Measurements from ENCODE around the gene LIMCH1. TPM values are rescaled to one million over a fixed set of nuclear protein-coding genes. Genes with fewer than 3 reads are reported as not detected.

The LIMCH1 gene
- total RNA-seq, 1 experiment from 2014 or later, result 3.3 TPM

DNA sequence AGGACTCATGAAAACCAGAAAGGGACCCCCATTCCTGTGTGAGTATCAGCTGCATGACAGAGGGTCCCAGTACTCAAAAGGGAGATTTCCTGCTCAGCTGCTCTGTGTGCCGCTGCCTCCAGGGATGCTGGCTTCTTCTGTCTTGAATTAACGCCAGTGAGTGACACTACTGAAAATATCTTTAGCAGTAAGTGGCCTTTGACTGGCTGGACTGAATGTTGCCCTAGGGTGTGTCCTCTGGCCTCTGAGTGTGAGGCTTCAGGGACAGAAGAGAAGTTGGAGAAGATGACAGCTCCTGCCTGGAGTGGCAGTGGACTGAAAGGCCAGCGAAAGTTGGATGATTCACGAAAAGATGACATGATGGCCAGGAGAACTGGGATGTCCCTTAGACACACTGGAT is 95.4 kb downstream of the LIMCH1 start:
- Histone ChIP-seq H3K4me2 (ENCODE audit: insufficient read depth, insufficient read length, low read length) (no peak overlapping the region), H4K91ac (ENCODE audit: insufficient read length, low read depth, low read length) (no peak overlapping the region), H3K79me1 (ENCODE audit: insufficient read depth, low read depth, low read length, poor library complexity, severe bottlenecking) (no peaks in the 10 kb centered on the region), H2BK20ac (ENCODE audit: low read depth, low read length, poor library complexity, severe bottlenecking) (no peak overlapping the region), H3K9me3 (ENCODE audit: control insufficient read depth, low read depth, low read length) (no peaks in the 10 kb centered on the region), H3K23ac (ENCODE audit: insufficient read length, low read depth, low read length) (no peak overlapping the region), H2AK5ac (ENCODE audit: insufficient read length, low read length) (no peak overlapping the region), H3K23me2 (ENCODE audit: insufficient read length, low read depth, low read length, poor library complexity, severe bottlenecking) (no peaks in the 10 kb centered on the region), H3K14ac (ENCODE audit: insufficient read depth, low read length) (no peak overlapping the region), H2BK120ac (ENCODE audit: low read depth, low read length, poor library complexity, severe bottlenecking) (no peak overlapping the region), H3K27me3 (ENCODE audit: insufficient read depth, low read length) (no peaks in the 10 kb centered on the region), H3K79me2 (ENCODE audit: insufficient read depth, low read length) (no peaks in the 10 kb centered on the region), H4K5ac (ENCODE audit: insufficient read length, low read depth, low read length) (no peak overlapping the region), H2AFZ (ENCODE audit: low read length) (no peak overlapping the region), H2BK12ac (ENCODE audit: insufficient read length, low read depth, low read length) (no peak overlapping the region), H3T11ph (ENCODE audit: low read length) (no peak overlapping the region), H3K4me1 (ENCODE audit: insufficient read depth, low read length) (no peaks in the 10 kb centered on the region), H2BK15ac (ENCODE audit: low read depth, low read length) (no peak overlapping the region), H3K4ac (ENCODE audit: low read depth, low read length) (no peak overlapping the region), H4K20me1 (ENCODE audit: control insufficient read depth, insufficient read depth, insufficient read length) (no peaks in the 10 kb centered on the region), H3K9ac (ENCODE audit: extremely low read depth, insufficient read length, low read length) (no peak overlapping the region), H3K27ac (ENCODE audit: insufficient read length, low read depth, low read length) (no peak overlapping the region), H2BK5ac (ENCODE audit: insufficient read length, low read length) (no peak overlapping the region), H4K8ac (replicated peaks; ENCODE audit: insufficient read length, low read depth, low read length) (no peak overlapping the region), H3K18ac (ENCODE audit: insufficient read length, low read depth, low read length) (no peak overlapping the region), H3K56ac (ENCODE audit: insufficient read length, low read depth, low read length) (no peak overlapping the region)
- DNase-seq, result no peak
- Mint-ChIP-seq H3K27ac (no peak overlapping the region), H3K4me3 (no peak overlapping the region), H3K9me3 (no peaks in the 10 kb centered on the region), H3K36me3 (ENCODE audit: insufficient read depth in 1 of 3, low read depth in 3 of 3) (no peaks in the 10 kb centered on the region), H3K27me3 (ENCODE audit: low read depth) (peaks cover 3% of the 10 kb centered on the region), H3K4me1 (peaks cover 4 to 7% of the 10 kb centered on the region in 2 experiments)
- TF ChIP-seq, protein P1, sequence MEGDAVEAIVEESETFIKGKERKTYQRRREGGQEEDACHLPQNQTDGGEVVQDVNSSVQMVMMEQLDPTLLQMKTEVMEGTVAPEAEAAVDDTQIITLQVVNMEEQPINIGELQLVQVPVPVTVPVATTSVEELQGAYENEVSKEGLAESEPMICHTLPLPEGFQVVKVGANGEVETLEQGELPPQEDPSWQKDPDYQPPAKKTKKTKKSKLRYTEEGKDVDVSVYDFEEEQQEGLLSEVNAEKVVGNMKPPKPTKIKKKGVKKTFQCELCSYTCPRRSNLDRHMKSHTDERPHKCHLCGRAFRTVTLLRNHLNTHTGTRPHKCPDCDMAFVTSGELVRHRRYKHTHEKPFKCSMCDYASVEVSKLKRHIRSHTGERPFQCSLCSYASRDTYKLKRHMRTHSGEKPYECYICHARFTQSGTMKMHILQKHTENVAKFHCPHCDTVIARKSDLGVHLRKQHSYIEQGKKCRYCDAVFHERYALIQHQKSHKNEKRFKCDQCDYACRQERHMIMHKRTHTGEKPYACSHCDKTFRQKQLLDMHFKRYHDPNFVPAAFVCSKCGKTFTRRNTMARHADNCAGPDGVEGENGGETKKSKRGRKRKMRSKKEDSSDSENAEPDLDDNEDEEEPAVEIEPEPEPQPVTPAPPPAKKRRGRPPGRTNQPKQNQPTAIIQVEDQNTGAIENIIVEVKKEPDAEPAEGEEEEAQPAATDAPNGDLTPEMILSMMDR (conservative IDR thresholded peaks at IDR 0.05), result no peak
- WGBS (ENCODE audit: extremely low coverage, insufficient read length, low lambda C conversion rate), result no CpG with 5 or more reads among the region's 4 CpGs
